H1 (cell line): ENCODE results near the gene JMJD7. TPM values are rescaled to one million over a fixed set of nuclear protein-coding genes. Genes with fewer than 3 reads are reported as not detected.

Experiments
- CTCF ChIA-PET: fragments of 300-600 bp; sonication (Branson Sonifier 250); formaldehyde crosslinking; loops from one replicate; lab custom pipeline; 2021; ENCODE audit not compliant: partially characterized antibody; lab: Charles Lee
- POLR2A ChIA-PET: fragments of 300-600 bp; sonication (Branson Sonifier 250); formaldehyde crosslinking; loops from one replicate; lab custom pipeline; 2021; ENCODE audit warnings: inconsistent platforms; ENCODE audit not compliant: partially characterized antibody; lab: Charles Lee
- DNase-seq, 2 experiments: peaks; one replicate each; pipeline versions ENCODE4 v3.0.0 to v3.0.0-alpha.2; 2010 to 2022; ENCODE audit warnings: low spot score in 2 of 2, low read depth in 1 of 2, mixed read lengths in 1 of 2
- FAIRE-seq: peaks from 2 replicates; lab custom pipeline; 2011; peaks lifted over from hg19 to GRCh38; lab: Jason Lieb, UNC
- H2AFZ ChIP-seq: 2 replicates; pipeline ENCODE4 v1.8.1; 2012; ENCODE audit warnings: low read length, inconsistent platforms
- H2AK5ac ChIP-seq: 2 replicates; pipeline ENCODE4 v1.6.1; 2013; ENCODE audit warnings: low read depth, low read length
- H2BK120ac ChIP-seq: replicated peaks from 2 replicates; pipeline ENCODE3; 2013; ENCODE audit warnings: low read depth, low read length, inconsistent platforms
- H2BK12ac ChIP-seq: 2 replicates; pipeline ENCODE4 v1.6.1; 2013; ENCODE audit warnings: low read depth, low read length
- H2BK15ac ChIP-seq: 2 replicates; pipeline ENCODE4 v1.6.1; 2013; ENCODE audit warnings: low read length
- H2BK20ac ChIP-seq: 2 replicates; pipeline ENCODE4 v1.6.1; 2013; ENCODE audit warnings: low read length
- H2BK5ac ChIP-seq: 2 replicates; pipeline ENCODE4 v1.6.1; 2013; ENCODE audit warnings: low read depth, low read length
- H3K14ac ChIP-seq: 2 replicates; pipeline ENCODE4 v1.6.1; 2013; ENCODE audit warnings: inconsistent platforms; ENCODE audit not compliant: insufficient read length
- H3K18ac ChIP-seq: 2 replicates; pipeline ENCODE4 v1.6.1; 2013; ENCODE audit warnings: low read length; ENCODE audit errors: extremely low read depth
- H3K23ac ChIP-seq: 2 replicates; pipeline ENCODE4 v1.6.1; 2013; ENCODE audit warnings: inconsistent platforms; ENCODE audit not compliant: insufficient read length
- H3K23me2 ChIP-seq: 2 replicates; pipeline ENCODE4 v1.6.1; 2013; ENCODE audit warnings: low read depth, low read length
- H3K27ac ChIP-seq: 2 replicates; pipeline ENCODE4 v1.6.1; 2011; ENCODE audit warnings: low read depth, low read length, inconsistent platforms
- H3K27me3 ChIP-seq, 4 experiments: replicated peaks in 1 of 4; 1 replicate in 1 of 4; 2 replicates in 3 of 4; pipeline versions ENCODE4 v1.6.1 to v1.8.1; 2011 to 2013; ENCODE audit warnings: low read length in 3 of 4, mild to moderate bottlenecking in 3 of 4, inconsistent platforms in 2 of 4, mixed read lengths in 2 of 4, moderate library complexity in 1 of 4; ENCODE audit not compliant: control insufficient read depth in 3 of 4, insufficient read depth in 3 of 4; ENCODE audit errors: extremely low read depth in 1 of 4
- H3K36me3 ChIP-seq, 4 experiments: 2 replicates each; pipeline versions ENCODE4 v1.6.1 to v1.8.1; 2011 to 2013; ENCODE audit warnings: mild to moderate bottlenecking in 4 of 4, low read length in 3 of 4, moderate library complexity in 2 of 4, control low read depth in 1 of 4, inconsistent platforms in 1 of 4; ENCODE audit not compliant: insufficient read depth in 4 of 4, control insufficient read depth in 2 of 4
- H3K4ac ChIP-seq: replicated peaks from 2 replicates; pipeline ENCODE3; 2013; ENCODE audit warnings: low read length, low read depth, mixed read lengths, inconsistent platforms; ENCODE audit not compliant: insufficient read length
- H3K4me1 ChIP-seq, 4 experiments: replicated peaks in 1 of 4; 1 replicate in 1 of 4; 2 replicates in 3 of 4; pipeline versions ENCODE4 v1.6.1 to v1.8.1; 2011 to 2013; ENCODE audit warnings: low read length in 3 of 4, inconsistent platforms in 2 of 4, mixed read lengths in 1 of 4; ENCODE audit not compliant: insufficient read depth in 4 of 4, control insufficient read depth in 3 of 4
- H3K4me2 ChIP-seq, 2 experiments: 2 replicates each; pipeline versions ENCODE4 v1.6.1 to v1.8.1; 2011 to 2013; ENCODE audit warnings: low read depth in 2 of 2, low read length in 2 of 2, control low read depth in 1 of 2, inconsistent platforms in 1 of 2, mild to moderate bottlenecking in 1 of 2; ENCODE audit not compliant: insufficient read depth in 1 of 2
- H3K4me3 ChIP-seq, 4 experiments: fragments of 200-600, 300-600 bp in 1 of 4; sonication (generic), shearing (Covaris generic), sonication (Bioruptor Twin) in 1 of 4; 2 replicates each; pipeline versions ENCODE4 v1.5.1 to v1.8.1; 2011 to 2016; ENCODE audit warnings: low read length in 4 of 4, low read depth in 3 of 4, control low read depth in 2 of 4, inconsistent platforms in 2 of 4, mild to moderate bottlenecking in 2 of 4, mixed read lengths in 1 of 4, moderate library complexity in 1 of 4; ENCODE audit not compliant: insufficient read depth in 2 of 4; ENCODE audit errors: extremely low read depth in 1 of 4
- H3K56ac ChIP-seq: replicated peaks from 2 replicates; pipeline ENCODE3; 2013; ENCODE audit warnings: low read depth, mild to moderate bottlenecking, mixed read lengths, low read length, inconsistent platforms; ENCODE audit not compliant: insufficient read length
- H3K79me1 ChIP-seq: 2 replicates; pipeline ENCODE4 v1.6.1; 2013; ENCODE audit warnings: low read depth, low read length, control low read depth
- H3K79me2 ChIP-seq, 2 experiments: 2 replicates each; pipeline versions ENCODE4 v1.6.1 to v1.8.1; 2012 to 2013; ENCODE audit warnings: low read length in 2 of 2, mild to moderate bottlenecking in 2 of 2, inconsistent platforms in 1 of 2; ENCODE audit not compliant: insufficient read depth in 2 of 2, control insufficient read depth in 1 of 2
- H3K9ac ChIP-seq, 4 experiments: replicated peaks in 1 of 4; 1 replicate in 1 of 4; 2 replicates in 3 of 4; pipeline versions ENCODE4 v1.6.1 to v1.8.1; 2011 to 2013; ENCODE audit warnings: low read depth in 3 of 4, low read length in 3 of 4, control low read depth in 2 of 4, mild to moderate bottlenecking in 2 of 4, moderate library complexity in 2 of 4, inconsistent platforms in 1 of 4; ENCODE audit errors: extremely low read depth in 1 of 4
- H3K9me3 ChIP-seq, 2 experiments: 2 replicates each; pipeline versions ENCODE4 v1.6.1 to v1.8.1; 2012 to 2013; ENCODE audit warnings: mild to moderate bottlenecking in 2 of 2, moderate library complexity in 2 of 2, control low read depth in 1 of 2, inconsistent platforms in 1 of 2, low read depth in 1 of 2, low read length in 1 of 2, mixed read lengths in 1 of 2; ENCODE audit not compliant: insufficient read depth in 2 of 2
- H4K20me1 ChIP-seq, 2 experiments: replicated peaks in 1 of 2; 2 replicates each; pipeline versions ENCODE3 to v1.8.1; 2011 to 2013; ENCODE audit warnings: inconsistent platforms in 2 of 2, low read length in 2 of 2, mild to moderate bottlenecking in 1 of 2; ENCODE audit not compliant: insufficient read depth in 2 of 2, control insufficient read depth in 1 of 2
- H4K5ac ChIP-seq: 2 replicates; pipeline ENCODE4 v1.6.1; 2013; ENCODE audit warnings: low read length, low read depth, mixed read lengths, inconsistent platforms; ENCODE audit not compliant: insufficient read length
- H4K8ac ChIP-seq: 2 replicates; pipeline ENCODE4 v1.8.0; 2013; ENCODE audit warnings: mild to moderate bottlenecking, moderate library complexity, low read length, inconsistent platforms; ENCODE audit not compliant: insufficient read depth; ENCODE audit errors: extremely low read depth
- H4K91ac ChIP-seq: replicated peaks from 2 replicates; pipeline ENCODE3; 2013; ENCODE audit warnings: low read length, mixed read lengths, inconsistent platforms; ENCODE audit not compliant: insufficient read length
- ASH2L ChIP-seq: fragments of 200-600, 300-600 bp; sonication (generic); IDR thresholded peaks from one replicate; pipeline ENCODE4 v1.7.1; 2017; ENCODE audit warnings: low read length
- CBX5 ChIP-seq: fragments of 300-800, 300-1000 bp; sonication (generic); IDR thresholded peaks from 2 replicates; pipeline ENCODE4 v1.7.1; 2016; ENCODE audit warnings: antibody characterized with exemption, low read length, low read depth
- CREB1 ChIP-seq: IDR thresholded peaks from 2 replicates; pipeline ENCODE4 v1.6.1; 2012; ENCODE audit warnings: inconsistent platforms
- EP300 ChIP-seq, 2 experiments: IDR thresholded peaks; 1 replicate in 1 of 2; 2 replicates in 1 of 2; pipeline ENCODE4 v1.6.1; 2011 to 2012; ENCODE audit warnings: low read depth in 2 of 2, low read length in 2 of 2, mild to moderate bottlenecking in 2 of 2, borderline replicate concordance in 1 of 2, inconsistent platforms in 1 of 2, moderate library complexity in 1 of 2
- HDAC6 ChIP-seq: IDR thresholded peaks from one replicate; pipeline ENCODE4 v1.7.1; 2012; ENCODE audit warnings: low read depth, mild to moderate bottlenecking, inconsistent platforms, low read length, moderate library complexity
- KDM4A ChIP-seq: IDR thresholded peaks from one replicate; pipeline ENCODE4 v1.7.1; 2012; ENCODE audit warnings: low read depth, mild to moderate bottlenecking, moderate library complexity, low read length, inconsistent platforms; ENCODE audit not compliant: severe bottlenecking
- POU5F1 ChIP-seq: IDR thresholded peaks from 2 replicates; pipeline ENCODE4 v1.6.1; 2011; ENCODE audit warnings: low read depth, mild to moderate bottlenecking, low read length, moderate library complexity
- RXRA ChIP-seq: IDR thresholded peaks from 2 replicates; pipeline ENCODE4 v1.6.1; 2011; ENCODE audit warnings: low read depth, mild to moderate bottlenecking, low read length, moderate library complexity; ENCODE audit not compliant: insufficient read depth
- TAF1 ChIP-seq: IDR thresholded peaks from 2 replicates; pipeline ENCODE4 v1.6.1; 2011; ENCODE audit warnings: mild to moderate bottlenecking, low read depth, low read length
- WGBS, 2 experiments: shearing (Covaris generic) in 1 of 2; methylation state at CpG; one replicate each; pipeline versions ENCODE4 v1.1.6 to v1.1.7; 2013 to 2015; ENCODE audit warnings: low lambda C conversion rate in 2 of 2, mixed read lengths in 2 of 2, inconsistent platforms in 1 of 2, low coverage in 1 of 2, missing lambda C conversion rate in 1 of 2; ENCODE audit not compliant: insufficient replicate concordance in 2 of 2, insufficient coverage in 1 of 2, insufficient read length in 1 of 2; ENCODE audit errors: extremely low coverage in 1 of 2, missing lambda C conversion rate in 1 of 2; 5-methylcytosine and 5-hydroxymethylcytosine counted together
- polyA plus RNA-seq, 7 experiments: library from polyadenylated mRNA; depleted of rRNA in 3 of 7; stranded (reverse) in 5 of 7; unstranded in 2 of 7; fragments of >200 nt in 5 of 7; fragments of 200-250 nt in 2 of 7; gene quantifications; 1 replicate in 5 of 7; 2 replicates in 1 of 7; 4 replicates in 1 of 7; pipeline versions ENCODE4 v1.2.1 to v1.2.3, GENCODE V29; 2011 to 2013; ENCODE audit warnings: missing spikeins in 2 of 7, mixed read lengths in 2 of 7
- total RNA-seq: library from RNA; stranded (reverse); fragmentation: NEBNext Ultra II Directional; extraction: Animal tissue kit (Norgen Biotek cat#: 25700); gene quantifications from 2 replicates; pipeline ENCODE4 v1.2.1, GENCODE V29; 2021
- TF ChIP-seq, protein P1 (sequence below): IDR thresholded peaks from 2 replicates; pipeline ENCODE4 v1.6.1; 2012; ENCODE audit warnings: inconsistent platforms

Gene JMJD7
- total and polyA plus RNA-seq, 2 of the 8 experiments (the other 6 are each of a cell fraction or from before 2014, with no cell fraction given): 15.0 to 20.0 TPM

- ChIA-PET POLR2A (interaction anchor here (1.7 kb wide), 2 partner anchors 50 to 51 kb away, joined by 4 read pairs; partner anchors contain the start of gene MAPKBP1), CTCF (interaction anchor here (0.9 to 2.1 kb wide), 11 partner anchors 11 to 80 kb away, joined by 3 to 14 read pairs (median 4); partner anchors contain the start of gene MAPKBP1)
- H3K27ac ChIP-seq: no peak overlapping the region
- H4K91ac ChIP-seq: no peak overlapping the region
- H3K9me3 ChIP-seq: no peaks in the 10 kb centered on the region
- no peak overlapping the region for H3K14ac ChIP-seq
- H3K27me3 ChIP-seq: peaks cover 0 to 2% (median 0%) of the 10 kb centered on the region in 4 experiments; a peak in 1 of 7 replicates
- no peak overlapping the region for H2AFZ ChIP-seq
- H3K23ac ChIP-seq: no peak overlapping the region
- H4K8ac ChIP-seq: no peak overlapping the region; the same call in 1 of the 2 replicates
- no peak overlapping the region for H2BK15ac ChIP-seq
- H3K18ac ChIP-seq: no peak overlapping the region
- H3K4me1 ChIP-seq: peaks cover 0 to 4% (median 2%) of the 10 kb centered on the region in 4 experiments; a peak in 4 of 7 replicates
- H3K79me2 ChIP-seq: no peaks in the 10 kb centered on the region
- WGBS, 2 experiments: 90% methylated on average over 19 of the region's 19 CpGs; no CpG with 5 or more reads in 1 of the 2 experiments
- H3K36me3 ChIP-seq: no peaks in the 10 kb centered on the region; a peak in 1 of 8 replicates
- DNase-seq (no peak), FAIRE-seq (no peak)
- no peaks in the 10 kb centered on the region for H3K79me1 ChIP-seq
- H3K56ac ChIP-seq: no peak overlapping the region
- no peak overlapping the region for H3K4ac ChIP-seq
- H2BK12ac ChIP-seq: no peak overlapping the region
- no peak overlapping the region for H3K4me3 ChIP-seq
- no peak overlapping the region for H2BK5ac ChIP-seq
- no peak overlapping the region for H3K4me2 ChIP-seq
- no peak overlapping the region for H2BK20ac ChIP-seq
- peaks cover 0 to 1% of the 10 kb centered on the region in 2 experiments for H4K20me1 ChIP-seq
- no peak for TF ChIP-seq HDAC6
- TF ChIP-seq, protein P1, sequence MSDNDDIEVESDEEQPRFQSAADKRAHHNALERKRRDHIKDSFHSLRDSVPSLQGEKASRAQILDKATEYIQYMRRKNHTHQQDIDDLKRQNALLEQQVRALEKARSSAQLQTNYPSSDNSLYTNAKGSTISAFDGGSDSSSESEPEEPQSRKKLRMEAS: no peak
- TF ChIP-seq CREB1: no peak
- TF ChIP-seq POU5F1: no peak
- no peak for TF ChIP-seq TAF1
- TF ChIP-seq EP300 (IDR thresholded peaks at IDR 0.05; ENCODE audit: borderline replicate concordance in 1 of 2, low read depth in 2 of 2, low read length in 2 of 2): no peak
- no peak for TF ChIP-seq RXRA
- no peak for TF ChIP-seq ASH2L
- no peak for TF ChIP-seq CBX5
- TF ChIP-seq KDM4A: no peak
- H4K5ac ChIP-seq: no peak overlapping the region
- H3K23me2 ChIP-seq: peaks cover 10% of the 10 kb centered on the region; the same call in 1 of the 2 replicates
- H3K9ac ChIP-seq: no peak overlapping the region
- no peak overlapping the region for H2BK120ac ChIP-seq
- no peak overlapping the region for H2AK5ac ChIP-seq
These were observed 3.7 kb upstream of the JMJD7 start for GRCh38 chr15:41824062-41824745.
